CD4-positive, alpha-beta T cell treated with Interleukin-2 at 100 ng/mL for 4 hours (primary cell): ENCODE data around the gene ZNF729.
"Not testable (repeated sequence)": the region's sequence is repeated elsewhere in the genome, so short reads cannot be mapped to it uniquely, and the experiment has no call there.

Experiments used
- DNase-seq: peaks from one replicate; pipeline ENCODE4 v3.0.0-alpha.2; 2020; ENCODE audit warnings: low spot score

The ZNF729 gene

DNA sequence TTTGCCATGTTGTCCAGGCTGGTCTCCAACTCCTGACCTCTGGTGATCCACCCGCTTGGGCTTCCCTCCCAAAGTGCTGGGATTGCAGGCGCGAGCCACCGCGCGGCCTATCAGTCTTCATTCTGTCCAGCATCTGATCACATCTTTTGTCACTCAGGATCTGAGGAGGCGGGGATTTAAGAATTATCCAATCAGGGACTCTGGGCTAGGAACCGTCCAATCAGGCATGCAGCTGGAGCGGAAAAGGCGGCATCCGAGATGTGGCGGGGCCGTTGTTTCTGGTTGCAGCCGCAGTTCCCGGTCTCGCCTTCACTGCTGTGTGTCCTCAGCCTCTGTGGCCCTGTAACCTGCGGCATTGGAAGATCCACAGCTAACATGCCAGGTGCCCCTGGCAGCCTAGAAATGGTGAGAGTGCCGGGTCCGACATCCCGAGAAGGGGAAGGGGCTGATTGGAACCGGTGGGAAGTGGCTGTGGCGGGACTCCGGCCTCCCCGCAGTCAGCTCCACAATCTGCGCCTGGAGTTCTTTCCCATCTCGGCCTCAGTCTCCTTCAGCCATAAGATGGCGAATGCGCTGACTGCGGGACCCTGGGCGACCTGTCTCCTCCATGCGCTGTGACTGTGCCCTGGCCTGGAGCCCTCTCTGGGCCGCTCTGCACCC lies at the start of gene ZNF729:
TSS of gene ZNF729 (plus strand) at position 291 of the 660 bp plus-strand sequence. CDS start at position 376, 85 bp downstream.
- no peak for DNase-seq

DNA sequence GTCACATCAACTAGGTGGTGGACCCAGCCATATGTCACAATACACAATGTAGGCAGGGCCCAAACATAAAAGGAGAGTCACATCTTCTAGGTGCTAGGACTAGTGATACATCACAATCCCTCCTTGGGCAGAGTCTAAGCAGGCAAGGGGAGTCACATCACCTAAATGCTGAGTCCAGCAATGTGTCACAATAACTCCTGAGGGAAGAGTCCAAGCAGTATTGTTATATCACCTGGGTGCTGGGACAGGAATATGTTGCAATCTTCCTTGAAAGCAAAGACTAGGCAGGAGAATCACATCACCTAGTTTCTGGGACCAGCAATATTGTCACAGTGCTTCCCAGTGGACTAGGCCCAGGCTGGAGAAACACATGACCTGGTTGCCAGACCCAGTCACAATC lies 29.4 kb upstream of the ZNF729 start:
- no peak for DNase-seq

DNA sequence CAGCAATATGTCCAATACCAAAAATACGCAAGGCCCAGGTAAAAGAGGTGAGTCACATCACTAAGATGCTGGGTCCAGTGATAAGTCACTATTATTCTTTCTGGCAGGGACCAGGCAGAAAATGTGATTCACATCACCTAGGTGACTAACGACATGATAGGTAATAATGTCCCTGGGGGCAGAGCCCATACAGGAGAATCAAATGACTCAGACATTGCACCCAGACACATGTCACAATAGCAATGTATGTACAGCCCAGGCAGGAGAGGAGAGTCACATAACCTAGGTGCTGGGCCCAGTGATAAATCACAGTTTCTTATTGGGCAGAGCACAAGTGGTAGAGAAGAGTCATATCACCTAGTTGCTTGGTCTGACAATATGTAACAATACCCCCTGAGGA lies 28.9 kb upstream of the ZNF729 start:
- no peak for DNase-seq

DNA sequence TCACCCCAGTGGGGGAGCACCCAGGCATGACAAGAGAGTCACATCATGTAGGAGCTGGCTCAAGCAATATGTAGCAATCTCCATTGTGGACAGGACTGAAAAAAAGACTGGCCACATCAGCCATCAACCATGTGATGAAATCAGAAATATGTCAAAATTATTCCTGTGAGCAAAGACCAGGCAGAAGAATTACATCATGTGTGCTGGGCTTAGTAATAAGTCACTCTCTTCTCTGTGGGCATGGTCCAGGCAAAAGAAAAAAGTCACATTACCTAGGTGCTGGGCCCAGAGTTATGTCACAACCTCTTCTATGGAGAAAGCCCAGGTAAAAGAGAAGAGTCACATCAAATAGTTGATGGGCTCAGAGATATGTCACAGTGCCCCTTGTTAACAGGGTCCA lies 28.3 kb upstream of the ZNF729 start:
- no peak for DNase-seq

DNA sequence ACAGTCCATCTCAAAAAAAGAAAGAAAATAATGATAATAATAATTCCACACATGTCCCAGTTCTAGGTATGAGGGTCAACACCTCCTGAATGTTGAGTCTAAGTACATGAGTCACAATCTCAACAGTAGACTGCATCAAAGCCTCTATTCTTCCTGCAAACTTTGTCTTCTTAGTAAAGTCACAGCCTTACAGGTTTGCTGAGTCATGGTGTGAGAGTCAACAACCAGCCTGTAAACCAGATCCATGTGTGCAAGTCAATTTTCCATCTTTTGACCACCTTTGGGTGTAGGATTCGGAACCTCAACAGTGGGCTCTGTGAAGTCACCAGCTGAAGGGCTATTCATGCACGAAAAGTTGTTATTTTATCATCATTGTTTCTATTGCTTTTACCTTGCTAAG lies 25.7 kb upstream of the ZNF729 start:
- no peak for DNase-seq

- no peak for DNase-seq
These were observed 24.6 kb upstream of the ZNF729 start for GRCh38 chr19:22261596-22261995.

GRCh38 chr19:22263121-22263520 lies 23.1 kb upstream of the ZNF729 start:
- no peak for DNase-seq

GRCh38 chr19:22321554-22321953 lies 35.3 kb downstream of the ZNF729 start:
- DNase-seq: not testable (repeated sequence)

DNA sequence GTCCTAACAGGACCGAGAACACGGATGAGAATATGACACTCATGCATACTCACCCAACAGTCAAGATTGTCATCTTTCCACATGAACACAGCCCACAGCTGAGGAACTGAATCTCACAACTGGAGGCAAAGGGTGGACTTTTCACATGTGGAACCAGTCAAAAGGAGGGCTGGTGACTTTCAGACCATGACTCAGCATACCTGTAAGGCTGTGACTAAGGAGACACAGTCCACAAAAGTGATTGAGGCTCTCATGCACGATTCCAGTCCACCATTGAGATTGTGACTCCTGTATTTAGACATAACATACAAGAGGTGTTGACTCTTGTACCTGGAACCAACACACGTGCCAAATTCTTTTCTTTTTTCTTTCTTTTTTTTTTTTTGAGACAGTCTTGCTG lies 40.0 kb downstream of the ZNF729 start:
- DNase-seq: no peak

- DNase-seq: no peak
These were observed 41.1 kb downstream of the ZNF729 start for GRCh38 chr19:22327321-22327720.

DNA sequence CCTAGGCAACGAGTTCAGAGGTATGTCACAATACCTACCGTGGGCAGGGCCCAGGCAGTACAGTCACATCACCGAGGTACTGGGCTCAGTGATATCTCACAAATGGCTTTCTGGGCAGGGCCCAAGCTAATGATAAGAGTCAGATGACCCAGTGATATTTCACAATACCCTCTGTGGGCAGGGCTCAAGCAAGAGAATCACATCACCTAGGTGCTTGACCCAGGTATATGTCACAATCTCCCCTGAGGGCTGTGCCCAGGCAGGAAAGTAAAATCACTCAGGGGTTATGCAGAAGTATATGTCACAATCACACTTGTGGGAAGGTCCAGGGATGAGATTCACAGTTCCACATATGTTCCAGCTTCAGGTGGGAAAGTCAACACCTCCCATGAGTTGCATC lies 45.3 kb downstream of the ZNF729 start:
- DNase-seq: no peak

DNA sequence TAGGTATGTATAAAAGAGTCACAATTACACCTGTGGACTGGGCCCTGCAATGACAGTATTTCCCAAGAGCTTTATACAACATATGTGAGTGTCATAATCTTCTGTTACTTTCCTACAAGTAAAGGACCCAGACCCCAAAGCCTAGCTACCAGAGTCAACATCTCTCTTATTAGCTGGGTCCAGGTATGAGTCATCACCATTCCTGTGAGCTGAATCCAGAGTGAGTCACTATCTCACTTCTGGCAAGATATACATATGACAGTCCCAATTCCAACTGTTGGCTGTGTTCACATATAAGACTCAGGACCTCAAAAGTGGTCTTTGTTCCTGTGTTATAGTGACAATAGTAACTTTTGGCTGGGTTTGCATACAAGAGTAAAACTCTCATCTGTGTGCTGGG lies 46.7 kb downstream of the ZNF729 start:
- no peak for DNase-seq

GRCh38 chr19:22335716-22336115 lies 49.5 kb downstream of the ZNF729 start:
- no peak for DNase-seq

DNA sequence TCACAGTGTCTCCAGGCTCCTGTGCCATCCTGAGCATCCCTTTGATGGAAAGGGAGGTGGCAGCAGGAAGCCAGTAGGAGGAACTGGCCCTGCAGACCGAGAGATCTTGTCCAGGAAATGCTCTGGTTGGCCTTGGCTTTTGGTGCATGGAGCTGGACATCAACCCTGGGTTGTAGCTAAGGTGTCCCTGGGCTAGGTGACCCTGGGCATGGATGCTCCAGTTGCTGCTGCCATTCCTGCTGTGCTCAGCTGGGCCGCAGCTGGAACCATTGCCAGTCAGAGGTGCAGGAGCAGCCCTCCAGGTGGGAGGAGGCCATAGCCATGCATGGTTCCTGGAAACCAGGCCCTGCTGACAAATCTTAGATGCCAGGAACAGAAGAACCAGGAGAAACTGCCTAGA lies 68.4 kb downstream of the ZNF729 start:
- DNase-seq: no peak
